Stimulated activated CD8-positive, alpha-beta memory T cell treated with anti-CD3 and anti-CD28 coated beads, Interleukin-15, amount 100 ng/mL, for 1 hour (primary cell): ENCODE measurements around the gene PERCC1.

Experiments used
- DNase-seq: peaks from one replicate; pipeline ENCODE4 v3.0.0-alpha.2; 2020; ENCODE audit warnings: low read depth

The PERCC1 gene

DNA sequence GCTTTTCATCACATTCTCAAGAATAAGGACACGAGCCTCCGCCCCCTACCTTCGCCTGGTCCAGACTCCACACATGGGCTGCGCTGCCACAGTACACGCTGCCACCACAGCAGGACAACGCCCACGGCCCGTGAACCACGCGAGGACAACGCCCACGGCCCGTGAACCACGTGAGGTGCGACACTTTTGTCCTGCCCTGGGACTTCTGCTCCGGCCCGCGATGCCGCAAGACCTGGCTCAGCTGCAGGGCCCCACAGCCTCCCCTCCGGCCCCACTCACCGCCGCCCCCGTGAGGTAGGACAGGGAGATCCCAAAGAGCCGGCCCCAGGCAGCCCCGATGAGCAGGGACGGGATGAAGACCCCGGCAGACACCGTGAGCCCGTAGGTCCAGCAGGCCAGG lies 19.3 kb downstream of the PERCC1 start:
- no peak for DNase-seq

- DNase-seq = no peak
Observed at GRCh38 chr16:1450841-1451240, 20.0 kb downstream of the PERCC1 start.

DNA sequence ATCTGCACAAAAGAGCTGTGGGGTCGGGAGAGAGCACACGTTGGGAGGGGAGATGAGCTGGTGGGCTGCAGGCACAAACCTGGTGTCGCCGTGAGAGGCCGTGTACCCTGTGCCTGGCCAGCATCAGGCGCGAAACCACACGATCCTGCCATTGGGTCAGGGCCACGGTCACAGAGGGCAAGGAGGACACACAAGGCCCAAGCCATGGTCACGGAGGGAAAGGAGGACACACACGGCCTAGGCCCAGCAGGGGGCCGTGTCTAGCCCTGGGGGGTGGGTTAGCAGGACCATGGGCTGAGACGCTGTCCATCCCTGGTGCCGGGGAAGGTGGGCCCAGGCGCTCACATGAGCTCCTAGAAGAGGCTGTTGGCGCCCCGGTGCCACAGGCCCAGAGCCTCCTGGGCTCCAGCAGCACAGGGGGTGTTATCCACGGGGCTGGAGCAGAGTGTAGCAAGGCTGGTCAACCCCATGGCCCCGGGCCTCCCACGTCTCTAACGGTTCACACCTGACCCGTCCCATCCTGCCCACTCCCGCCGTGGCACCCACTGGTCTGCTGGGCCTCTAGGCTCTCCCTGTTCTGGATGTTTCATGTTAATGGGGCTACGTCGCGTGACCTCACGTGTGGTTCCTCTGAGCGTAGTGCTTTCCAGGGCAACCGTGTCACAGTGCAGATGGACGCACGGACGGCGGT lies 21.0 kb downstream of the PERCC1 start:
- no peak for DNase-seq

DNA sequence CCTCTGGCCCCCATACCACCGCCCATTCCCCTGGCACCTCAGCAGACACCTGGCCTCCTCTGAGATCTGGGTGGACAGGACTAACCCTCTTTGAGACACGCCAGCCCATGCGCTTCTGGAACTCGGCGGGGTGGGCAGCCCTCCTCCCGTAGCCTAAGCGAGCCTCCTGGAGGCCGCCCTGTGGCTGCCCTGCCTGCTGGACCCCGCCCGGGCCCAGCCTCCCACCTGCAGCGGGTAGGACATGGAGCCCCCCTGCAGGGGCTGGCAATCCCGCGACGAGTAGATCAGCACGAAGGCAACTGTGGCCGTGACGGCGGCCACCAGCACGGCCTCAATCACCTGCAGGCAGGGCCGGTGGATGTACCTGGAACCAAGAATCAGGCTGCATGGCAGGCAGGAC lies 21.7 kb downstream of the PERCC1 start:
- no peak for DNase-seq

DNA sequence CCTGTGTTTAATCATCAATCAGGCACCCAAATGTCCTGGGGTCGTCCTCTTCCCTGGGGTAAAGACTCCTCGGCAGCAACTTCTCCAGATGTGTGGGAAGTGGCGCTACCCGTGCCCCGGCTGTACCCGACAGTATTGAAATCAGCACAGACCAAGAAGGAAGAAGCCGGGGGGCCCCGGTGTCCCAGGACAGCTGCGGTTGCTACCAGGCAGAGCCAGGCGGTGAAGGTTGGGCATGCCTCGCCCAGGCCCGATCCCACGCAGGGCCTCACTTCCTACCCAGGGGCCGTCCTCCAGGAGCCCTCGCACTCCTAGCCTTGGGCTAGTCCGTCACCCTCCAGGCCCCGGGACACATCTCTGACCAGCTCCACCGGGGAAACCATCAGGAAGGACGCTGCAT lies 22.4 kb downstream of the PERCC1 start:
- DNase-seq = no peak

GRCh38 chr16:1454561-1454960 lies 23.7 kb downstream of the PERCC1 start:
- no peak for DNase-seq

GRCh38 chr16:1455190-1456171 lies 24.6 kb downstream of the PERCC1 start:
- DNase-seq = no peak

DNA sequence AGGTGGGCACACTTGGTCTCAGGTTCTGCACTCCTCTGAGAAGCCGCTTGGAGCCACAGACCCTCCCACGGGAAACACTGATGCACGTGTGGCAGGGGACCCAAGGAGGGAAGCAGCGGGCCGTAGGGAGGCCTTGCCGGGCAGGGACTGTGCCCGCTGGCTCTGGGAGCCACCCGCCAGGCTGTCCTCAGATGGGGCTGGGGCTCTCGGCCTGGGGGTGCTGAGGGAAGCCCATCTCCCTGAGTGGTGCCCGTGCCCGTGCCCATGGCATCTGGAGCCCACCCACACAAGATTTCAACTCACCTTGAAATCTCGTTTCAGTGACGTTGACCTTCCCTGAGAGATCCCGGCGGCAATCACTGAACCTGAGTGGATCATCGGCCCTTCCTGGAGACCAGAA lies 26.1 kb downstream of the PERCC1 start:
- DNase-seq = no peak

DNA sequence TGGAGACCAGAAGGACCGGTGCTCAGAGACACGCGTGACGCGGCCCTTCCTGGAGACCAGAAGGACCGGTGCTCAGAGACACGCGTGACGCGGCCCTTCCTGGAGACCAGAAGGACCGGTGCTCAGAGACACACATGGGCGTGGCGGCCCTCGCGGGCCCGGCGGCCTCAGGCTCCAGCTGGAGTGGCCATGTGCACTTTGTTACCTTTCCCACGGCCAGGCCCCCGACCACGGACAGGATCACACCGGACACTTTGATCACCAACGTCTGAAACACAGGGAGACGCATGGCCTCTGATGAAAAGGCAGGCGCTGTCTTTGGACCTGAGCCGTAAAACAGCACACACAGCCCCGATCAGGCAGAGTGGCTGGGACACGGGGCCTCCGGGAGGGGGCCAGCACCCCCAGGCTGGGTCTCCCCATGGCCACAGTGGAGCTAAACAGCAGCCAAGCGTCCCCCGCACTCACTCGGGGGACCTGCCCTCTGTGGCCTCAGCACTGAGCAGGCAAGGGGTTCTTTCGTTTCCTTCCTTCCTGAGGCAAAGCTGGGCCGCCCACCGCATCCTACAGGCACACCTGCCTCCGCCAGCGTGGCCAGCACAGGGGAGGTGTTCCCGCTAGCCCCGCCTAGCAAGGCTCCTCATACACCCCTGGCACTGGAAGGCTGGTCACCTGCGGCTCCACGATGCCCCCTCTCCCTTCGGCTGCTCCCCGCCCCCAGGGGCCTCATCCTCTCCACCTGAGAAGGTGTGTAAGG lies 26.8 kb downstream of the PERCC1 start:
- DNase-seq = no peak

- DNase-seq = no peak
Observed at GRCh38 chr16:1458336-1458976, 27.6 kb downstream of the PERCC1 start.

DNA sequence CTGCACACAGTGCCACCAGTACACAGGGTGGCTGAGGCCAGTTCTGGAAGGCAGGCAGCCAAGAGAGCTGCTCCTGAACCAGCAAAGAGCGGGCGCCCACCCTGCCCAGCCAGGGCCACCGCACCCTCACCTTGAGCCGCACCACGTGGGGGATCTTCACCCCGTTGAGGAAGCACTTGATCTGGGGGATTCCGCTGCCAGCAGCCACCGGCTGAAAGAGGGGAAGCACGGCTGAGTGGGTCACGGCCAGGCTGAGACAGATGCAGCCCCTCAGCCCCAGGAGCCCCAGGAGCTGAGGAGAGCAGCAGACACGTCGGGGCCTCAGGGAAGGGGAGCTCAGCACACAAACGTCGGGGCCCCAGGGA lies 28.1 kb downstream of the PERCC1 start:
- no peak for DNase-seq

- no peak for DNase-seq
Observed at GRCh38 chr16:1459967-1460366, 29.1 kb downstream of the PERCC1 start.

- DNase-seq = no peak
Observed at GRCh38 chr16:1460602-1461138, 29.8 kb downstream of the PERCC1 start.

DNA sequence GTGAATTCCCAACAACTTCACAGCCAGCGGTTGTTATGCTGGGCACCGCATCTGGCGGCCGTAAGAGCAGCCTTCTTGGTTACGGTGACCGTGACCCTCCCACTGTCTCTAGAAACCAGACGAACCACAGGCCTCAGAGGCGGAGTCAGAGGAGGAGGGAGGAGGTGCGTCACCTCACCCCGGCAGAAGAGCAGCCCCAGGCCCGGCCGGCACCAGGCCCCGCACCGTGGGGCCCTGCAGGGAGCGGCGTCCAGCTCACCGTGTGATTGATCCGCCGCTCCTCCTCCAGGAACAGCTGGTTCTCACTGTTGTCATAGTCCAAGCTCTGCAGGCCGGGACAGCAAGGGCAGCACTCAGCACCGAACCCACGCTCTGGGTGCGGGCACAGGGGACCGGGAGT lies 30.3 kb downstream of the PERCC1 start:
- DNase-seq = no peak

GRCh38 chr16:1464196-1464893 lies 33.5 kb downstream of the PERCC1 start:
- DNase-seq = no peak

DNA sequence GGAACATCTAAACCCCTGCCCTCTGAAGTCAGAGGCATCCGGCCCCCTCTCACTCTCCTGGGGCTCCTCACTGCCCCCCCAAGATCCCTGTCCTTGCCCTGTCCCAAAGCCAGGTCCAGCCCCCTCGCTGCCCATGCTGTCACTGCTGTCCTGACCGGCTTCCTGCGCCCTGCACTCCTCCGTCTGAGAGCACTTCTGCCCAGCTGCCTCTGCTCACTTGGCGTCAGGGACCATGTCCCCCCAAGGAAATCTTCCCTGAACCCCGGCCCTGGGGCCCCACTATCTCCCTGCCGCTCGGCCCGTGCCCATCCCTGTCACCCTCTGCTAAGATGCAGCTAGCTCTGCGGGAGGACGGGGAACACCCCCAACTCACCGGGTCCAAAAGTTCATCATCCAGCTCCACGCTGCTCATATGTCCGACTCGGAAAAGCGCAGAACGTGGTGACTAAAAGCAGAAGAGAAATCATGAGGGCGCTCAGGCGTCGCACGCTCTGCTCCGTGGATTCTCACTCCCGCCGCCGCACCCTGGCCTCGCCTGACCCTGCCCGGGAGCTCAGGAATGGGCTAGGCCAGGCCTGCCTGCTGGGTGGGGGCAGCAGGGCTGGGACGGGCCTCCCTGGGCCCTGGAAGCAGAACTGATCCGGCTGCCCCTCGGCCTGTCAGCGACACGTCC lies 34.2 kb downstream of the PERCC1 start:
- no peak for DNase-seq

GRCh38 chr16:1465567-1465915 lies 34.7 kb downstream of the PERCC1 start:
- DNase-seq = no peak

- DNase-seq = no peak
Observed at GRCh38 chr16:1466054-1466453, 35.2 kb downstream of the PERCC1 start.

- DNase-seq = no peak
Observed at GRCh38 chr16:1466968-1467521, 36.2 kb downstream of the PERCC1 start.

DNA sequence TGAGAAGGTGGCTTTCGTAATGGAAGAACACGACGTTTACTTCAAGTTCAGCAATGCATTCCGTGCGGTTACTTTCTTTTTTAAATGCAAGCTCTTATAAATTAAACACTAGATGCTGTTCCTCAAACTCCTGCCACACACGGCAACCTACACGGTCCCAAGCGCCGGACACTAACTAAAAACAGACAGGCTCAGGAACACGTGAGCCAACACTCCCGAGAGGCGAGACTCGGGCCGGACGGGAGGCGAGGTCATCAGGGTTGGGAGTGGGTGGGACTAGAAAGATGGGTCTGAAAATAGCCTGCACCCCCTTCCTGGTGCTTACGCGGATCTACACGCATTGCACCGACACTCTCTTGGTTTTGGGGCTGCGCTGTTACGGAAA lies 37.5 kb downstream of the PERCC1 start:
- no peak for DNase-seq
